ENCODE data around the gene ZBED6.

ZBED6 gene

DNA sequence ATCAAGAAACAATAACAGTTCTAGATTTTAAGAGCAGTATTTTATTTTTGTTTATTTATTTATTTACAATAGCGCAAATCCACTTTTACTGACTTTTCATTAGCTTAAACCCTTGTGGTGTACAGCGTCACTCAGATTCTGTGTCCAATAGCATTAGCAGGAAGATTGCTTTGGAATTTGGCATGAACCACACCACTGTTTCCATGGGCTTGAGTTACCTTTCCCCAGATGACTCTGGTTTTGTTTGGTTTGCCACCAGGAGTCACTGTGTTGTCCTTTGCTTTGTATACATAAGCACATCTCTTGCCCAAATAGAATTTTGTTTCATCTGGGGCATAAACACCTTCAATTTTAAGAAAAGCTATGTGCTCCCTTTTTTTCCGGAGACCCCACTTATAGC is 40.1 kb downstream of the ZBED6 start:
- TF ChIP-seq, protein P1, sequence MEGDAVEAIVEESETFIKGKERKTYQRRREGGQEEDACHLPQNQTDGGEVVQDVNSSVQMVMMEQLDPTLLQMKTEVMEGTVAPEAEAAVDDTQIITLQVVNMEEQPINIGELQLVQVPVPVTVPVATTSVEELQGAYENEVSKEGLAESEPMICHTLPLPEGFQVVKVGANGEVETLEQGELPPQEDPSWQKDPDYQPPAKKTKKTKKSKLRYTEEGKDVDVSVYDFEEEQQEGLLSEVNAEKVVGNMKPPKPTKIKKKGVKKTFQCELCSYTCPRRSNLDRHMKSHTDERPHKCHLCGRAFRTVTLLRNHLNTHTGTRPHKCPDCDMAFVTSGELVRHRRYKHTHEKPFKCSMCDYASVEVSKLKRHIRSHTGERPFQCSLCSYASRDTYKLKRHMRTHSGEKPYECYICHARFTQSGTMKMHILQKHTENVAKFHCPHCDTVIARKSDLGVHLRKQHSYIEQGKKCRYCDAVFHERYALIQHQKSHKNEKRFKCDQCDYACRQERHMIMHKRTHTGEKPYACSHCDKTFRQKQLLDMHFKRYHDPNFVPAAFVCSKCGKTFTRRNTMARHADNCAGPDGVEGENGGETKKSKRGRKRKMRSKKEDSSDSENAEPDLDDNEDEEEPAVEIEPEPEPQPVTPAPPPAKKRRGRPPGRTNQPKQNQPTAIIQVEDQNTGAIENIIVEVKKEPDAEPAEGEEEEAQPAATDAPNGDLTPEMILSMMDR (IDR thresholded peaks at IDR 0.05; ENCODE audit: insufficient read depth, low read depth, low read length, missing control alignments): peak; percentile 7
- H3K4me3 ChIP-seq (ENCODE audit: low read length): no peak overlapping the region
- no peak for DNase-seq (ENCODE audit: low read depth)

DNA sequence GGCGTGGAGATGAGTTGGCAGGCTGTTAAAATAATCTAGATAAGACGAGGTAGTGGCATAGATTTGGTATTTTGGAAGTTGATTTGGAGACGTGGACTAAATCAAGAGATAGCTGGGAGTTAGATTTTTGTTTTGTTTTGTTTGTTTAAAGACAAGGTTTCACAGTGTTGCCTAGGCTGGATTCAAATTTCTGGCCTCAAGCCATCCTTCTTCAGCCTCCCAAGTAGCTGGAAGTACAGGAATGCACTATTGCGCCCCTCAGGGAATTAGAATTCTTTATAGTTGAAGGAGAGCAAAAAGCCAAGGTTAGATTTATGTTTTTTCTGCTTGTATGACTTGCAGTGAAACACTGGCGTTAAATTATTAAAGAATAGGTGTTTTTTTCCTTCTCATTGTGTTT is 43.7 kb downstream of the ZBED6 start:
- TF ChIP-seq, protein P1 (IDR thresholded peaks at IDR 0.05; ENCODE audit: insufficient read depth, low read depth, low read length, missing control alignments): no peak
- no peak overlapping the region for H3K4me3 ChIP-seq (ENCODE audit: low read length)
- no peak for DNase-seq (ENCODE audit: low read depth)

DNA sequence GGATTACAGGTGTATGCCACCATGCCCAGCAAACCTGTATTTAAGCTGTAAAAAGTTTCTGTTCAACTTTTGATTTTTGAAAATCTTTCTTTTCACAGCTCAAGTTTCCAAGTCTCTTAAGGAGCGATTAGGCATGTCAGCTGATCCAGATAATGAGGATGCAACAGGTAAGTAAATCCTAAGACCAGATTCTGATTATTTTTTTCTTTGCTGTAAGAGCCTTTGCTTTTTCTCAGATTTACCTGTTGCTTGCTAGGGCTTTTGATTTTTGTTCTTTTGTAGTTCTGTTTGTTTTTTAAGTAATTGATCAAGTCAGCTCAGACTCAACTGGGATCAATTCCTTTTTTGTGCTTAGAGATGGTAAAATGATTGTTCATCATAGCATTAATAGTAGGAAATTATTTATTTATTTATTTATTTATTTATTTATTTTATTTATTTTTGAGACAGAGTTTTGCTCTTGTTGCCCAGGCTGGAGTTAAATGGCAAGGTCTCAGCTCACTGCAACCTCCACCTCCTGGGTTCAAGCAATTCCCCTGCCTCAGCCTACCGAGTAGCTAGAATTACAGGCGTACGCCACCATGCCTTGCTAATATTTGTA is 44.9 kb downstream of the ZBED6 start:
- no peak for DNase-seq (ENCODE audit: low read depth)
- no peak overlapping the region for H3K4me3 ChIP-seq (ENCODE audit: low read length)
- TF ChIP-seq, protein P1 (IDR thresholded peaks at IDR 0.05; ENCODE audit: insufficient read depth, low read depth, low read length, missing control alignments): no peak

DNA sequence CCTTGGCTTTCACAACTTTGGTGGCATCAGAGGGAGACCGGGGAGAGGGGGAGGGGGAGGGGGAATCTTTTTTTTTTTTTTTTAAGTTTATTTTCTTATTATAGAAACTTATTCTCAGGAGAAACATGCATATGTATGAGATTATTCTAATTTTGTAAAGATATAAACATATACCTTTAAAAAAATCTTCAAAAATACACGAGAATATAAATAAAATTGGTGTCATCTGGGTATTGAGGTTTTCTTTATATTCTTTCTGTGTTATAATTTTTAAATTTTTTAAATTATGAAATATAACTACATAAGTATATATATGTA is 47.1 kb downstream of the ZBED6 start:
- no peak for DNase-seq (ENCODE audit: low read depth)
- H3K4me3 ChIP-seq (ENCODE audit: low read length): no peak overlapping the region
- TF ChIP-seq, protein P1 (IDR thresholded peaks at IDR 0.05; ENCODE audit: insufficient read depth, low read depth, low read length, missing control alignments): no peak

DNA sequence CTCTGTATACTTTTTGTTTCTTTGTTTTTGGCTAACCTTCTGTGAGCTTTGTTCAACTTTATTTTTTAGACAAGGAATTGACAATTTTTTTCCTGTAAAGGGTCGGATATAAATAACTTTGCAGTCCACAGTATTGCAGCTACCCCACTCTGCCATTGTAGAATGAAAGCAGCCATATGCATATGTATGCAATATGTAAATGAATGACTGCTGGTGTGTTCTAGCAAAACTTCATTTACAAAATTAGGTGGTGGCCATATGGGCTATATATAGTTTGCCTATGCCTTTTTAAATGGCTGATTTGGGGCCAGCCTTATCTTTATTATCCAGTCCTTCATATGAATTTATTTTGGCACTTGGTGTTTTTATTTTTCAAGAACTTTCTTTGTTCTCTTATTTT is 48.0 kb downstream of the ZBED6 start:
- no peak for DNase-seq (ENCODE audit: low read depth)
- TF ChIP-seq, protein P1 (IDR thresholded peaks at IDR 0.05; ENCODE audit: insufficient read depth, low read depth, low read length, missing control alignments): no peak
- H3K4me3 ChIP-seq (ENCODE audit: low read length): no peak overlapping the region

All from epithelial cell of esophagus (primary cell).